Hepatocyte (in vitro differentiated cells): ENCODE results near the gene SLC44A1. TPM values are rescaled to one million over a fixed set of nuclear protein-coding genes. Genes with fewer than 3 reads are reported as not detected.
A peak's percentile ranks its signal among the peaks of the same experiment; 100 is the strongest.

Experiments
- DNase-seq: peaks from one replicate; pipeline ENCODE4 v3.0.0-alpha.2; 2016; ENCODE audit warnings: low spot score
- H2AFZ ChIP-seq: fragments of 200-600 bp; sonication (generic); 2 replicates; pipeline ENCODE4 v1.6.0; 2016; ENCODE audit warnings: antibody characterized with exemption, mild to moderate bottlenecking
- H3K27ac ChIP-seq: fragments of 200-600 bp; sonication (generic); 2 replicates; pipeline ENCODE4 v1.5.1; 2016; ENCODE audit warnings: mild to moderate bottlenecking
- H3K27me3 ChIP-seq: fragments of 200-600 bp; sonication (generic); 2 replicates; pipeline ENCODE4 v1.6.1; 2016
- H3K36me3 ChIP-seq: fragments of 200-600 bp; sonication (generic); replicated peaks from 2 replicates; pipeline ENCODE4 v1.5.1; 2016; ENCODE audit warnings: low read depth; ENCODE audit not compliant: insufficient read depth
- H3K4me1 ChIP-seq: fragments of 200-600 bp; sonication (generic); 2 replicates; pipeline ENCODE4 v1.5.1; 2016; ENCODE audit warnings: mild to moderate bottlenecking, moderate library complexity; ENCODE audit not compliant: insufficient read depth
- H3K4me2 ChIP-seq: fragments of 200-600 bp; sonication (generic); 2 replicates; pipeline ENCODE4 v1.6.0; 2016
- H3K4me3 ChIP-seq: fragments of 200-600 bp; sonication (generic); 2 replicates; pipeline ENCODE4 v1.5.1; 2016; ENCODE audit warnings: mild to moderate bottlenecking
- H3K79me2 ChIP-seq: fragments of 200-600 bp; sonication (generic); 2 replicates; pipeline ENCODE4 v1.6.0; 2017; ENCODE audit warnings: mild to moderate bottlenecking
- H3K9me2 ChIP-seq: fragments of 200-600 bp; sonication (generic); replicated peaks from 2 replicates; pipeline ENCODE4 v1.6.0; 2017; ENCODE audit warnings: mild to moderate bottlenecking; ENCODE audit not compliant: insufficient read depth
- H3K9me3 ChIP-seq: fragments of 200-600 bp; sonication (generic); 2 replicates; pipeline ENCODE4 v1.5.1; 2016; ENCODE audit warnings: low read depth, mild to moderate bottlenecking
- H4K20me1 ChIP-seq: fragments of 200-600 bp; sonication (generic); 2 replicates; pipeline ENCODE4 v1.6.0; 2016; ENCODE audit warnings: mild to moderate bottlenecking; ENCODE audit not compliant: insufficient read depth, poor library complexity, severe bottlenecking
- CTCF ChIP-seq: fragments of 200-600 bp; sonication (generic); IDR thresholded peaks from 2 replicates; pipeline ENCODE4 v1.5.1; 2016; ENCODE audit warnings: antibody characterized with exemption, mild to moderate bottlenecking; ENCODE audit not compliant: poor library complexity
- EZH2 ChIP-seq: fragments of 200-600 bp; sonication (generic); IDR thresholded peaks from 2 replicates; pipeline ENCODE4 v1.6.1; 2016; ENCODE audit warnings: antibody characterized with exemption, mild to moderate bottlenecking, borderline replicate concordance
- EZH2phosphoT487 ChIP-seq: fragments of 200-600 bp; sonication (generic); IDR thresholded peaks from one replicate; pipeline ENCODE4 v1.6.1; 2018; ENCODE audit warnings: antibody characterized with exemption, mild to moderate bottlenecking, low read depth, moderate library complexity; ENCODE audit not compliant: unreplicated experiment, severe bottlenecking
- WGBS: methylation state at CpG from one replicate; pipeline ENCODE4 v1.1.6; 2016; ENCODE audit warnings: low lambda C conversion rate; ENCODE audit errors: missing lambda C conversion rate; 5-methylcytosine and 5-hydroxymethylcytosine counted together
- polyA plus RNA-seq: library from polyadenylated mRNA; unstranded; fragments of >200 nt; fragmentation: Nextera tagmentation; extraction: Ambion mirVana; gene quantifications from 2 replicates; pipeline ENCODE4 v1.2.1, GENCODE V29; 2016
- total RNA-seq: library from RNA; depleted of rRNA; stranded (reverse); fragments of >200 nt; gene quantifications from 2 replicates; pipeline ENCODE4 v1.2.3, GENCODE V29; 2014

The SLC44A1 gene
- total and polyA plus RNA-seq, 2 experiments from 2014 or later: 31.3 to 64.9 TPM

- H4K20me1 ChIP-seq: no peaks in the 10 kb centered on the region
- H2AFZ ChIP-seq: no peak overlapping the region
- no peaks in the 10 kb centered on the region for H3K27me3 ChIP-seq
- no peaks in the 10 kb centered on the region for H3K36me3 ChIP-seq
- TF ChIP-seq EZH2phosphoT487: no peak
- no peak for TF ChIP-seq CTCF
- H3K79me2 ChIP-seq: peaks cover 13% of the 10 kb centered on the region
- H3K27ac ChIP-seq: no peak overlapping the region
- H3K9me3 ChIP-seq: no peaks in the 10 kb centered on the region
- peaks cover 5% of the 10 kb centered on the region for H3K4me1 ChIP-seq
- H3K4me2 ChIP-seq: no peak overlapping the region
- H3K4me3 ChIP-seq: no peak overlapping the region
- DNase-seq: no peak
- H3K9me2 ChIP-seq: no peaks in the 10 kb centered on the region
Measured at GRCh38 chr9:105313238-105313637, 68.8 kb downstream of the SLC44A1 start.

GRCh38 chr9:105316703-105317102, 72.3 kb downstream of the SLC44A1 start:
- peaks cover 15% of the 10 kb centered on the region for H3K4me1 ChIP-seq
- no peak for TF ChIP-seq EZH2phosphoT487
- TF ChIP-seq EZH2: no peak
- no peak for TF ChIP-seq CTCF

GRCh38 chr9:105318729-105319191, 74.3 kb downstream of the SLC44A1 start:
- Histone ChIP-seq H3K27me3 (no peaks in the 10 kb centered on the region), H3K4me1 (peaks cover 10% of the 10 kb centered on the region), H3K27ac (peak overlapping the region; percentile 89), H3K36me3 (no peaks in the 10 kb centered on the region), H3K9me2 (no peaks in the 10 kb centered on the region), H3K4me3 (no peak overlapping the region), H4K20me1 (no peaks in the 10 kb centered on the region), H2AFZ (no peak overlapping the region), H3K9me3 (no peaks in the 10 kb centered on the region), H3K4me2 (peak overlapping the region; percentile 59), H3K79me2 (peaks cover 12% of the 10 kb centered on the region)
- 57% methylated on average over 4 of the region's 4 CpGs for WGBS
- DNase-seq: peak; percentile 41
- TF ChIP-seq CTCF (no peak), EZH2 (no peak), EZH2phosphoT487 (no peak)

More at GRCh38 chr9:105316703-105317102, 72.3 kb downstream of the SLC44A1 start:
- no peak overlapping the region for H3K4me2 ChIP-seq
- peaks cover 10% of the 10 kb centered on the region for H3K79me2 ChIP-seq
- WGBS: 94% methylated on average over 2 of the region's 2 CpGs
- no peak overlapping the region for H2AFZ ChIP-seq
- H3K36me3 ChIP-seq: no peaks in the 10 kb centered on the region
- H3K9me2 ChIP-seq: no peaks in the 10 kb centered on the region
- no peak for DNase-seq
- H3K27ac ChIP-seq: no peak overlapping the region
- no peaks in the 10 kb centered on the region for H4K20me1 ChIP-seq
- no peaks in the 10 kb centered on the region for H3K27me3 ChIP-seq
- H3K4me3 ChIP-seq: no peak overlapping the region
- no peaks in the 10 kb centered on the region for H3K9me3 ChIP-seq
